ENCODE measurements around the gene SERPINB12.

The SERPINB12 gene, protein sequence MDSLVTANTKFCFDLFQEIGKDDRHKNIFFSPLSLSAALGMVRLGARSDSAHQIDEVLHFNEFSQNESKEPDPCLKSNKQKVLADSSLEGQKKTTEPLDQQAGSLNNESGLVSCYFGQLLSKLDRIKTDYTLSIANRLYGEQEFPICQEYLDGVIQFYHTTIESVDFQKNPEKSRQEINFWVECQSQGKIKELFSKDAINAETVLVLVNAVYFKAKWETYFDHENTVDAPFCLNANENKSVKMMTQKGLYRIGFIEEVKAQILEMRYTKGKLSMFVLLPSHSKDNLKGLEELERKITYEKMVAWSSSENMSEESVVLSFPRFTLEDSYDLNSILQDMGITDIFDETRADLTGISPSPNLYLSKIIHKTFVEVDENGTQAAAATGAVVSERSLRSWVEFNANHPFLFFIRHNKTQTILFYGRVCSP

DNA sequence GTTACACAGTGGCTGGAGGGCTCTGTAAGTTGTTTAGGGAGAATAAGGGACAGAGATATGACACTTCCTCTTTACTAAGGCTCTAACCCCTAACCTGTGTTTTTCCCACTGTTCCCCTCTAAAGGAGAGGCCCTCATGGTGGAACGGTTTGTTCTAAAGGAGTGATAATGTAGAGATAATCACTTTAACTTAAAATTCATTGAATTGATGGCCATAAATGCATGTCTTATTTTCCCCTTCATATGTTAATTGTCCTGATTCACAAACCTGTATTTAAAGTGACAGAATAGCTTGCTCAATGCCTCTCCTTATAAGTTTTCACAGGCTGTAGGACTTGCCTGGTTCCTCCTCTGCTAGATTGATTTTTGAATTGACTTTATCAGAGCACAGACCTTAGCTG, at the start of gene SERPINB12:
TSS of gene SERPINB12 (plus strand) at position 301 of the 400 bp plus-strand sequence. CDS start 13,791 bp downstream, outside the sequence.
- DNase-seq (ENCODE audit: low spot score): no peak

DNA sequence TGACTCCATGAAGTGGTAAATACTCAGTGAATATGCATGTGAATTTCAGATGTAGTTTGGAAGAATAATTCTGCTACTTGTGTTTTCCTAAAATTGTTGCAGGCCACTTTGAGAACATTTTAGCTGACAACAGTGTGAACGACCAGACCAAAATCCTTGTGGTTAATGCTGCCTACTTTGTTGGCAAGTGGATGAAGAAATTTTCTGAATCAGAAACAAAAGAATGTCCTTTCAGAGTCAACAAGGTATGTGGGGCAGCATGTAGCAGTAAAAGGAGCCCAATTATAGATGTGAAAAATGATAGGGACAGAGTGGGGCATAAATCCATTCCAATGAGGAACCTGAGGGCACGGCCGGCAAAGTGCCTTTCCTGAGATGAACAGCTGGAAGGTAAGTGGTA, 49.3 kb upstream of the SERPINB12 start:
- DNase-seq (ENCODE audit: low spot score): no peak

DNA sequence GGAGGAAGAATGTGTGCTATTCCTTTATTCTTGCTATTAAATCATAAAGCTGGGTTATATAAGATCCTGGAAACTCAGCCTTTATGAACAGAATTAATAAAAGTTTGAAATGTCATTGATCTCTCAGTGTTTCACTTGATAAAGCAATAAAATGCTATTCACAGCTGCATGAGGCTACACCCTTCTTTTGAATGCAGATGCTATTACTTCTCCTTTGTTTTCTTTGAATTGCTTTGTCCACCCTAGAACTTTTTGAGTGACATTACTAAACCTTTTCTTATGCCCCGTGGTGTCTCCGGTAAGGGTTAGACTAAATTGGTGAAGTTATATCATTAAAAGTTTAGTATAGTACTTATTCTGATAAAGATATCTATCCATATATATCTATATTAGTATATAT, 46.5 kb upstream of the SERPINB12 start:
- DNase-seq (ENCODE audit: low spot score): no peak

DNA sequence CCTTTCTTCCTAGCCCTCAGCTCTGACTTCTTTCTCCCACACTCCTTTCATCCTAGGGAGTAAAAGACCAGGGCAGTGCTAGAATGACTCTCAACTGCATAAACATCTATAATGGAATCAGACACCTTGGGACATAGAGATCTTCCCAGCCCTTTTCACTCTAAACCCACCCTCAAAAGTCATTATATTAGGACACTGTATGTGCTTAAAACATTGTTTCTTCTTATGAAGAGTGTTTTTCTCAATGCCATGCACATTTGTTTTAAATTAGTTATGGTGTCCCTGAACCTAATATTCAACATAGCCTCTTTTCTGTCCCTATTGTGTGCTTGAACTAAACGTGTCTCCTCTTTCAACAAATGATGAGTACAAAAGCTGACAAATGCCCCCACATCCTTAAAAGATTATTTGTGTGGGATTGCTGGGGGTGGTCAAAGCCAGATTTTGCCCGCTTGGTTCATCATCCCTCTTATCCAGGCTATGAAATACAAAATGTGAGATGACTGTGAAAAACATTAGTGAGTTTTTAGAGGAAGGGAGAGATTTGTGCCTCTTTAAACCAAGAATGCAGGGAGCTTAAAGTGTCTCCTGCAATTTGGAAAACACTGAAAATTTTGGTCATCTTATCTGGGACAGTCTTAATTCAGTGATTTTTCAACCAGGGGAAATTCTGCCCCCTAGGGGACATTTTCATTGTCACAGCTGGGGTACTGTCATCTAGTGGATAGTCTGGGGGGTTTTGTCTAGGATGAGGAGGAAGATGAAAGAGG, 36.4 kb upstream of the SERPINB12 start:
- DNase-seq (ENCODE audit: low spot score): no peak

DNA sequence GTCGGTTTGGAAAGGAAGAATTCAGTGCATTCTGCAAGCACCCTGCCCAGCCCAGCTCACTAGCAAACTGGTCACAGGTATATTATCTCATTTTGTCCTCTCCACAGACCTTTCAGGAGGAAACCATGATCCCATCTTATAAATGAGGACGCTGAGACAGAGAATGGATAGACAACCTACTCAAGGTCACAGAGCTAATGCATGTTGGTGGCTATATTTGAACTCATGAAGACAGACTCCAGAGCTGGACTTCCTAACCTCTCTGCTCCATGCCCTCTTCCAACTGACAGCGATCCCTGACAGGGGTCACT, 35.9 kb upstream of the SERPINB12 start:
- no peak for DNase-seq (ENCODE audit: low spot score)

DNA sequence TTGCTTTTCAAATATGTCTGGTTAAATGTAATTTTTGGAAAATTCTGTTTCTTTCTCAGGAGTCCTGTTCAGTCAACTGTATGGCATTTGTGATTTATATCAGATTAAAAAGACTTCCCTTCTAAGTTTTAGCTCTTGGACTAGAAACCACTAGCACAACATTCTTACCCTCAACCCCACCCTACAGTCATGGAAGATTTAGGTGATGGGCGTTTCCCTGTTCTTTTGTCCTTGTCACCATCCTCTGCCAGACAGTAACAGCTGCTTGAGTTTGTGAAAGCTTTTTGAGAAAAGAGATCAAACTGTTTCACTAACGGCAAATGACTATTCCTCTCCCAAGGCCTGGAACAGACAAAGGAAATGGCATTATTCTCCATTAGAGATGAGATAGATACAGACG, 33.6 kb upstream of the SERPINB12 start:
- DNase-seq (ENCODE audit: low spot score): no peak

DNA sequence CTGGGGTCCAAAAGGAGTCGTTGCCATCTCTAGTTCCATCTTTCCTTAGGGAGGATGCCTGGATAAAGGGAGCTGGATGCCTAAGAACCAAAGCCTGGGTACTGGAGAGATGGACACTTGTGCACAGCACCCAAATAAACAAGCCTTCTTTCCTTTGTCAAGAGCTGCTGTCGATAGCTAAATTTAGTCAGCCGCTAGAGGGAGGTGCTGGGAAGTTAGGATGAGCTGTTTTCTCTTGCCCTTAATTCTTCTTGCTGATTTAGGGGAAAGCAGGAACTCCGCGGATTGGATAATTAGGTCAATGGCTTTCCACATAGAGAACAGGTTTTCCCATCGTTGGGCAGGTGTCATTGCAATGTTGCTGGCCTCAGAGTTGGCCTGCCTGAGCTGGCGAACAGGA, 30.9 kb upstream of the SERPINB12 start:
- DNase-seq (ENCODE audit: low spot score): peak; percentile 32

DNA sequence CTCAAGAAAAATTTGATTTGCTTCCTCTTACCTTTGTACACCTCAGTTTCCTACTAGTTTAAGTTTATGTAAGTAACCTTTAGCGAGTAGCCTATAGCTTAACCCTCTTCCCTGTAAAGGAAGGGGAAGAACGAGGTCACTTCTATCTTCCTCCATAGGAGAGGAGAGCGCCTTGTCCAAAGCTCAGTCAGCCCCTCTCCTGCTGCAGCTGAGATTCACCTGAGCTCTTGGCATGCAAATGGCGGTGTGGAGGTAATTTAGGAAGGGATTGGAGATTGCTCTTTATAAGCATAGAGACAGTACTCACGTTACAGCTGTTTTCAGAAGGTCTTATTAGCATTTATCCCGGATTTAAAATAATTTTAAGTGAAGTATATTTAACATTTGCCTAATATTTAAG, 27.8 kb upstream of the SERPINB12 start:
- no peak for DNase-seq (ENCODE audit: low spot score)

DNA sequence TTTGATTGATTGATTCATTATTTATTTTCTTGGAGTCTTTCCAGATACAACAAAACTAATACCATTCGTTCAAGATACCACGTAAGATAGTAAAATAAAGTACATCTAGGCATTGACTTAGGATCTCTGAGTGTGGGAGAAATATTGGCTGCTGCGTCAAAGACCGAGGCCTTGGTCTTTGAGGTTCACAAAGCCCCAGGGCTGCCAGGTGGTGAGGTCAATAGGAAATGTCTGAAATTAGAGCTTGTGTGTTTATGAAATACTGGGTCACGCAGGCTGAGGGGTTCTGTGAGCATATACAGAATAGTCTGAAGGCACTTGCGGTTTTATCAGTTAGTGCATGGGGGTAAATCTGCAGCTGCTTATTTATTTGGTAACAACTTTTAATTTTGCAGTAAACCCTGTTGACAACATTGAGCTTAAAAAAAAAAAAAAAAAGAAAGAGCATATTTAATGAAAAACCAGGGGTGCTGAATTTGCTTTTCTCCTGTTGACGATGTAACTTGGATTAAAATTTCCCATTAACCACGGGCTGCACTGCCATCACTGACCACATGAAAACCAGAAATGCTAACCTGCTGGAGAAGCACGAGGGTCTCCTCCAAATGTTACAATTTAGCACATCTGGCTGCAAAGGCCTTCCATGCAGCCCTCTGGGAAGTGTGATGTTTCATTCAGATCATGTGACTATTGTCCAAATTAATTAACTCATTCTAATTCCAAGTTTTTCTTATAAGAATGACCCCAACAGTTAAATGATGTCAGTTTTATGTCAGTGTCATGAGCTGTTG, 27.1 kb upstream of the SERPINB12 start:
- no peak for DNase-seq (ENCODE audit: low spot score)

DNA sequence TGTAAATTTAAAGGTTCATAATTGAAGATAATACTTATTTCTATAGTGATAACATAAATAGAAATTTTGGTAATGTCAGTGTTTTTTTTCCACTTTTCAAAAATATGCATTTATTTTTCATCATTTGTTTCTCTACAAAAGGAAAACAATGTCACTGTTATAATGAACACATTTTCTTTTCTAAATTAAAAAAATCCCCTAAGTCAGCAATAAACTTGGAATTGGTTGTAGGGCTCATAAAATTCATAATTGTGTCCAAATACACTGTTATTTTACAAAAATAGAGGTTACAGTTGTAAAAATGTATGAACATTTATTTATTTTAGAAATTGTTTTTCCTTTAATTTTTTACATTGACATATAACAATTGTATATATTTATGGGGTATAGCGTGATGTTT, 26.4 kb upstream of the SERPINB12 start:
- no peak for DNase-seq (ENCODE audit: low spot score)

DNA sequence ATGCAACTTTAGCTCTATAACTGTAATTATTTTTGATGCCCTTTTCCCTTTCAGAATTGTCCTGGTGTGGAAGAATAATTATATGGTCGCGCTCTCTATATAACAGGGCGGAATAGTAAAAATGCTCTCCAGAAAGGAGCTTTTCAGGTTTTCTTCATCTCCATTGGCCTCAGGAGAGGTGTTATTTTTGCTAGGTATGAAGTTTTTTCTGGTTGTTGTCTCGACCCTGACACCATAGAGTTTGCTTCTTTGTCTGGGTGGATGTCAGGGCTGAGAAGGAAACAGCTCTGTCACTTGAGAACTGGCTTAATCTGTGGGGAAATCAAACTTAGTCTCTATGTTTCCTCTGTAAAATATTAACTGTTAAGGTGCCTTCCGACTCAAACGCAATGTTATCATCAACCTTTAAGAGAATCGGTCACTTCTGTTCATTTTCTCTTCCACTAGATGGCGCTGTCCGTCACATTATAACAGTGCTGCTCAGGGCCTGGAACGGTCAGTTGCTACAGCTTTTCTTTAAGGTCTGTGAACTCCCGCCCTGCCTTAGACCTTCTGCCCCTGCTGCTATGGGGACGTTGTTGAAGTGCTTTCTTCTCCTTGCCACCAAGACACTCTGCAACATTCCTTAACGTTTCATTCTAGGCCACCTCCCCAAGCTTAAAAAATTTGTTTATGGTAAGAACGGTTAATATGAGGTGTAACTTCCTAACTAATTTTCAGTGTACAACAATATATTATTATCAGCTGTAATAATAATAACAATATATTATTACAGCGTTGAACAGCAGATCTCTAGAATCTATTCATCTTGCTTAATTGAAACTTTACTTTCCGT, 23.8 kb upstream of the SERPINB12 start:
- DNase-seq (ENCODE audit: low spot score): peak; percentile 82

DNA sequence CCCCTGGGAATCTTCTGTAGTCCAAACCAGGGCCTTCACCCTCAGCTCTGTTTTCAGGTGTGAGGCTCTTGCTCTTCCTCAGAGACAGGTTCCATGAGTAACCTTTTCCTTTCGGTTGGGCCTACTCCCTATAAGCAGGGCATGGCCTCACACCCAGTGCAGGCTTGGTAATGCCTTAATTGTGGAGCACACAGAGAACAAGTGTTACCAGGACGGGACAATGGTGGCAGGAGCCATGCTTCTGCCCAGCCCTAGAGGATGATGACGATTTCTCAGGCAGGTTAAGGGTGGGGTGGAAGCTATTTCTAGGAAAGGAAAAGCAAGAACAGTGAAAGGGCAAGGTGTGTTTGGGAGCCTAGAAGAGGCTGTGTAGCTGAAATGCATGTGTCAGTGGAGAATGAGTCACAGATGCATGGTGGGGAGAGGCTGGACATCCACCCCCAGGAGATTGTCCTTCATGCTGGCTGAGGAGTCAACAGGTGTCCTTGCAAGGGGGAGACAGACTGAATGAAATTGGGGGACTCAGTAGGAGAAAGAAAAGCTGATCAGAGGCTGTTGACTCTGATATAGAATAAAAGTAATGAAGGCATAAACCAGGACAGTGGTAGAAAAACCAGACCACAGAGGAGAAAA, 22.0 kb upstream of the SERPINB12 start:
- DNase-seq (ENCODE audit: low spot score): no peak

DNA sequence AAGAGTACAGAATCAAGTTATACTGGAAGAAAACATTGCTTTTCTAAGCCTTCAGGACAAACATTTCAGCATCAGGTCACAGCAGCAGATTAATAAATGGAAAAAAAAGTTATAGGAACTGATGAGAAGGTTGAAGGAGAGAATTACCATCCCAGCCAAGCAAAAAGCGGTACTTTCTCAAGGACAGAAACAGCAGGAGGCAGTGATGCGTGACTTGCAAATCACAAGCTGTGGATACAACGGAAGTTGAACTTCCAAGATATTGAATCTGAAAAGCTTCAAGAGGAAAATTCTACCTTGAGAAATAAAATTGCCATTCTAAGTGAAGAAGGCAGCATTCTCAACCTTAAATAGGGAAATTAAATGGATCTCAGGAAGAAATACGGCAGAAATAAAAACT, 18.5 kb upstream of the SERPINB12 start:
- DNase-seq (ENCODE audit: low spot score): no peak

DNA sequence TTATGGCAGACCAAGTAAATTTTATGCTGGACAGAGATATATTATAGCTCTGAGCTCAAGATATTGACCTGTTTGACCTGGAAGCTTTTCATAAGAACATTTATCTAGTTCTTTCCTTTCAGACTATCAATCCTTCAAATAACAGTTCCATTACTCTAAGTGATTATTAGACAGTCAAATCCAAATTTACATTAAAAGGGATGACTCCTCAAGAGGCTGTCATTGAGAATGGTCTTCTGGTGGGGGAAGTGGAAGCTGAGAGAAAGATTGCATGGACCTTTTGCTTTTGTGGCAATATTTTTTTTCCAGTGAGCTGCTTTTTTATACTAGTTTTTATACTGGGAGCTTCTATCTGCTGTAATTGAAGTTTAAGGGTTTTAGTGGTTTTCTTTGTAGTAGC, 14.9 kb upstream of the SERPINB12 start:
- DNase-seq (ENCODE audit: low spot score): no peak

DNA sequence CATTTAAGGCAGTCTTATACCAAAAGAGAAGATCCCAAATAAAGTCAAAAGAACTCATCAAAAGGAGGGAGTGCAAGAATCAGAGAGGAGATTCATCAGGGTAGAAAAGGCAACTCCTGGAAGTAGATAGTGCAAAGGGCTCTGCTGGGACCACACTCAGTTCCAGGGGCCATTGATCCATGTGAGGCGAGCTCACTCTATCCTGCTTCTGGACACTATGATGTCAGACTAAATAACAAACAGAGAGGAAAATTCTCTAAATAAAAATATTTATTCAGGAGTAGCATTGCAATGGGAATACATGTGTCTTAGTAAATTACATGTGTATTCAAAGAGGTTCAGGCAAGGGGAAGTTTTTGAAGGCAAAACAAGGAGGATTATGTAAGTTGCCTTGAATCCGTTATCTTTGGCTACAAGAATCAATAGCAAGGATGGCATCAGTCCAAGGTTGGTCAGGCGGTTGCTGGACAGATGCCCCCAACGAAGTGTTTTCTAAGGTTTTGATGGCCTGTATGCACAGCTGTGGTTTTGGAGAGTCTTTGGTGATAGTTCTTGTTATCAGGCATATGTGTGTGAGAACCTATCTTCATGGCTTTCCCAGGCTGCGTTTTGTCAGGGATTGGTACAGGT, 13.2 kb upstream of the SERPINB12 start:
- DNase-seq (ENCODE audit: low spot score): no peak

DNA sequence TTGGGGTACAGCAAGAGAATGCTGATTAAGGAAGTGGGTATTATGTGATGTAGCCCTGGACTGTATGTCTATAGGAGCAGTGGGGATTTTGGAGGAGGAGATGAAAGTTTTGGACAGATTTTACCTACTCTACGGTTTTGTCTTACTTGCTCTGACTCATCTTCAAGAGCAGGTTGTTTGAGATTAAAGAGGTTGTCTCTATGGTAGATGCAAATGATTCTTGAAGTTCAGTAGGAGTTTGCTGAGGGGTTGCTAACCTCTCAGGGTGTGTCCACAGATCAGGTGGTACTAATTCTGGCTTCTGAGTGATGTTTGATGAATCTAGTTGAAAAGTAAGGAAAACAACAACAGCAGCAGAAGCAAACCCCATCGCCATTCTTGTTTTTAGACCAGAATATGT, 9.7 kb upstream of the SERPINB12 start:
- DNase-seq (ENCODE audit: low spot score): no peak

DNA sequence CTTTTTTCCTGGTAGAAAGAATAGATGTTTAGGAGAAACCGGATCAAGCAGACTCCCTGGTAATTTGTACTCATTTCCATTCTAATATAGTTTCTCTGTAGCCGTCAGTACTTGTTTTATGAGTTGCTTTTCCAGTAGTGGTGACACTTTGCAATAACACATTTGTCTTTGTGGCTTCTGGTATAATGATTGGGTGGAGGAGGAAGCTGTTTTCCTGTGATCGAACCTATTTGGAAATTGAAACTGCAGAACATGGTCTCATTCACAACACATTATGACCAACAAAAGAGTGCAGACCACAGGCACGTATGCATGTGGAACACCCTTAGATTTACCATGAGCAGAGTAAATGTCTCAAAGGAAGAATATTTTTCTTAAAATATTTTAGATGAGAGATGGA, 7.6 kb upstream of the SERPINB12 start:
- DNase-seq (ENCODE audit: low spot score): no peak

DNA sequence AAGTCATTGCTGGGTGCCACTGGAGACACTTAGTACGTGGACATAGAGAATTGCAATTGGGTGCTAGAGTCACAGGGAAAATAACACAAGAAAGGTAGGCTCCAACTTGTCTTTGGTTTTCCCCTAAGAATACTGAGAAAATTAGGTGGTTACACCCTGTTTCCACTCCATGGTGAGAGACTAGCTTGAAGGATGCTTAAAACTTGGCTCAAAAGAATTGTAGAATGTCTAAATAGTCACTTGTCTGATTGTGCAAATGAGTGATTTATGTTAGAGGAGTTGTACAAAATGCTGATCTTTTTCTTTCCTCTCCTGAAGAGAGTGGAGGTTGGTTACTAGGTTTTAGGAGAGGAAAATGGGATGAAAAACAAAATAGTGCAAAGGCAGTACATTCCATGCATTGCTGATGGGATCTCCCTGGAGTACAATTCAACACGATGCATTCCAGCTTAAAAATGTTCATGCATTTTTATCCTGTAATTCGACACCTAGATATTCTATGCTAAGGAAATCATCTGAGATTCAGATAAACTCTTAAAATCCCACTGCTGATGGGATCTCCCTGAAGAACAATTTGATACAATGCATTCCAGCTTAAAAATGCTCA, 2.2 kb upstream of the SERPINB12 start:
- DNase-seq (ENCODE audit: low spot score): no peak

DNA sequence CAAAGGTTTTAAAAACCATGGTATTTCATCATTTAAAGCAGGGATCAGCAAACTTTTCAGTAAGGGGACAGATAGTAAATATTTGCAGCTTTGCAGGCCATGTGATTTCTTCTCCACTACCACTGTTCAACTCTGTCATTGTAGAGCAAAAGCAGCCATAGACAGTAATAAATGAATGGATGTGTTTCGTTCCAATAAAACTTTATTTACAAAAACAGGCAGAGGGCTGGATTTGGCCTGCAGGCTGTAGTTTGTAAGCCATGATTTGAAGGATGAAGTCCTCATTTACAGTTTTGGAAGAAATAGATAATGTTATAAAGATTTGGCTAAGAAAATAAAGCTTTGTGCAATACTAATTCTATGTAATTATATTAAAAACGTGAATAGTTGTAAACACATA, 1.8 kb downstream of the SERPINB12 start:
- no peak for DNase-seq (ENCODE audit: low spot score)

DNA sequence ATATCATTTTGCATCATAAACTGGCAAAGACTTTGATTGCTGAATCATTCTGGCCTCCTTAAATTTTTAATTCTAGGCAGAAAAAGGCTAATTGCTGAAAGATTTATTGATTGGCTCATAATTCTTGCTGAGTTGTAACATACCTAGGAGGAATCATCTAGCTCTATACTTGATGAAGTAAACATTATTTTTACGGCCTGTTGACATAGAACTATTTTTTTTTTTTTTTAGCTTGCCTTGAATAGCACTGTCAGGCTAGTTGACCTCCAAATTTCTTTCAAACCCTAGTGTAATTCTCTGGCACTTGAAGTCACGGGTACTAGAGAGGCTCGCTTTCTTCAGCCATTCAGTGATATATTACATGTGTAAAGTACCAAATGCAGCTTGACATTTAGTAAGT, 2.8 kb downstream of the SERPINB12 start:
- DNase-seq (ENCODE audit: low spot score): no peak

DNA sequence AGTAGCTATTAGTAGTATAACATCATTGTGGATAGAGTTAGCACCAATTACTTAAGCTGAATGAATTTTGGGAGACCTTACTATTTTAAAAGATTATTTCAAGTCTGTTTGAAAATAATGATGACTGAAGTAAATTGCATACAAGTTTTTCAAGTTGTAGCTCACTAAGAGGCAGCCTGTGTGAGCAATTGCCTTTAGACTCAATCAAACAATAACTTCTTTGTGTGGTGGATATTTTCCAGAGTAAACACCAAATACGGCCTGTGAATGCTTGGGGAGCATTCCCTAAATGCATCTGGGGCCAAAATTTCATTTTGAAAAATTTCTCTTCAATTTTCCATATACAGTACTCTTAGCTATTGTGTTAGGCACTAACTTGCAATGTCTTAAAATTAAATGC, 7.9 kb downstream of the SERPINB12 start:
- no peak for DNase-seq (ENCODE audit: low spot score)

Data from RKO (cell line).